ENCODE data around the gene PDZRN4. TPM values are rescaled to one million over a fixed set of nuclear protein-coding genes. Genes with fewer than 3 reads are reported as not detected.

PDZRN4 gene
- polyA plus RNA-seq, 1 donor from 2014 or later = 46.7 TPM

GRCh38 chr12:41211448-41211847, 23.3 kb downstream of the PDZRN4 start:
- Histone ChIP-seq H2AFZ (ENCODE audit: low read depth, low read length) (no peak overlapping the region), H3K27me3 (ENCODE audit: insufficient read depth, low read depth, low read length) (no peaks in the 10 kb centered on the region), H3K4me2 (ENCODE audit: low read length) (no peak overlapping the region), H3K4me3 (ENCODE audit: low read length) (no peak overlapping the region), H3K27ac (ENCODE audit: low read length) (no peak overlapping the region), H3F3A (ENCODE audit: insufficient read depth, low read length, poor library complexity, severe bottlenecking) (no peaks in the 10 kb centered on the region), H3K9me2 (ENCODE audit: insufficient read depth, low read length) (no peaks in the 10 kb centered on the region), H3K9ac (ENCODE audit: low read length) (no peak overlapping the region), H3K36me3 (ENCODE audit: insufficient read depth, low read length) (no peaks in the 10 kb centered on the region), H3K79me2 (replicated peaks; ENCODE audit: insufficient read depth, low read length) (no peaks in the 10 kb centered on the region), H4K20me1 (ENCODE audit: insufficient read depth) (no peaks in the 10 kb centered on the region), H3K9me3 (ENCODE audit: low read length) (no peaks in the 10 kb centered on the region)
- no peak for TF ChIP-seq EZH2 (IDR thresholded peaks at IDR 0.05; ENCODE audit: borderline replicate concordance, insufficient read depth, low read length, poor library complexity, severe bottlenecking)
- no peak for TF ChIP-seq REST (IDR thresholded peaks at IDR 0.05; ENCODE audit: borderline replicate concordance)
- no peak for TF ChIP-seq EP300 (conservative IDR thresholded peaks at IDR 0.05; ENCODE audit: poor library complexity, severe bottlenecking)
- TF ChIP-seq MXI1 (conservative IDR thresholded peaks at IDR 0.05; ENCODE audit: poor library complexity, severe bottlenecking) = no peak
- no peak for TF ChIP-seq TAF1 (IDR thresholded peaks at IDR 0.05; ENCODE audit: low read depth)
- TF ChIP-seq RAD21 (conservative IDR thresholded peaks at IDR 0.05) = no peak
- TF ChIP-seq POLR2AphosphoS5 (IDR thresholded peaks at IDR 0.05) = no peak
- TF ChIP-seq, protein P1, sequence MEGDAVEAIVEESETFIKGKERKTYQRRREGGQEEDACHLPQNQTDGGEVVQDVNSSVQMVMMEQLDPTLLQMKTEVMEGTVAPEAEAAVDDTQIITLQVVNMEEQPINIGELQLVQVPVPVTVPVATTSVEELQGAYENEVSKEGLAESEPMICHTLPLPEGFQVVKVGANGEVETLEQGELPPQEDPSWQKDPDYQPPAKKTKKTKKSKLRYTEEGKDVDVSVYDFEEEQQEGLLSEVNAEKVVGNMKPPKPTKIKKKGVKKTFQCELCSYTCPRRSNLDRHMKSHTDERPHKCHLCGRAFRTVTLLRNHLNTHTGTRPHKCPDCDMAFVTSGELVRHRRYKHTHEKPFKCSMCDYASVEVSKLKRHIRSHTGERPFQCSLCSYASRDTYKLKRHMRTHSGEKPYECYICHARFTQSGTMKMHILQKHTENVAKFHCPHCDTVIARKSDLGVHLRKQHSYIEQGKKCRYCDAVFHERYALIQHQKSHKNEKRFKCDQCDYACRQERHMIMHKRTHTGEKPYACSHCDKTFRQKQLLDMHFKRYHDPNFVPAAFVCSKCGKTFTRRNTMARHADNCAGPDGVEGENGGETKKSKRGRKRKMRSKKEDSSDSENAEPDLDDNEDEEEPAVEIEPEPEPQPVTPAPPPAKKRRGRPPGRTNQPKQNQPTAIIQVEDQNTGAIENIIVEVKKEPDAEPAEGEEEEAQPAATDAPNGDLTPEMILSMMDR (IDR thresholded peaks at IDR 0.05; ENCODE audit: poor library complexity, severe bottlenecking) = no peak
- no peak for TF ChIP-seq SMC3 (conservative IDR thresholded peaks at IDR 0.05; ENCODE audit: poor library complexity)

DNA sequence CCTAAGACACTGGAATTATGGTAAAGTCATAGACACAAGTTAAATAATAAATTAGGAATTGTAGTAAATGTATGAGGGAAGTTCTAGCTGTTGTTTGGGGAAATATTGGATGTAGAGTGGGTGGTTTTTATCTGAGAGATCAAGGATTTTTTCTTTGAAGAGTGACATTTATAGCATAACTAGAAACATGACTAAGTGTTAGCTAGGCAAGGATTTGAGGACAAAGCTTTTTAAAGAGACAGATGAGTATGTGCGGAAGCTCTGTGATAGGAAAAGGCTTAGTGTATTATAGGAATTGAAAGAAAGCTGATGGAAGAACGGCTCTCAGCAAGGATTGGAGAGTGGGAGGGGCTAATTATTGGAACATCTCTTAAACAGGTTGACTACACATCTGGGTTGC, 24.5 kb downstream of the PDZRN4 start:
- Histone ChIP-seq H3K4me2 (ENCODE audit: low read length) (no peak overlapping the region), H3F3A (ENCODE audit: insufficient read depth, low read length, poor library complexity, severe bottlenecking) (no peaks in the 10 kb centered on the region), H3K4me3 (ENCODE audit: low read length) (no peak overlapping the region), H3K9me2 (ENCODE audit: insufficient read depth, low read length) (no peaks in the 10 kb centered on the region), H3K79me2 (replicated peaks; ENCODE audit: insufficient read depth, low read length) (no peaks in the 10 kb centered on the region), H3K9ac (ENCODE audit: low read length) (no peak overlapping the region), H4K20me1 (ENCODE audit: insufficient read depth) (no peaks in the 10 kb centered on the region), H3K9me3 (ENCODE audit: low read length) (no peaks in the 10 kb centered on the region), H3K27ac (ENCODE audit: low read length) (no peak overlapping the region), H3K27me3 (ENCODE audit: insufficient read depth, low read depth, low read length) (no peaks in the 10 kb centered on the region), H2AFZ (ENCODE audit: low read depth, low read length) (no peak overlapping the region), H3K36me3 (ENCODE audit: insufficient read depth, low read length) (no peaks in the 10 kb centered on the region)
- no peak for TF ChIP-seq RAD21 (conservative IDR thresholded peaks at IDR 0.05)
- TF ChIP-seq EP300 (conservative IDR thresholded peaks at IDR 0.05; ENCODE audit: poor library complexity, severe bottlenecking) = no peak
- TF ChIP-seq REST (IDR thresholded peaks at IDR 0.05; ENCODE audit: borderline replicate concordance) = no peak
- no peak for TF ChIP-seq SMC3 (conservative IDR thresholded peaks at IDR 0.05; ENCODE audit: poor library complexity)
- no peak for TF ChIP-seq MXI1 (conservative IDR thresholded peaks at IDR 0.05; ENCODE audit: poor library complexity, severe bottlenecking)
- TF ChIP-seq POLR2AphosphoS5 (IDR thresholded peaks at IDR 0.05) = no peak
- TF ChIP-seq TAF1 (IDR thresholded peaks at IDR 0.05; ENCODE audit: low read depth) = no peak
- TF ChIP-seq, protein P1 (IDR thresholded peaks at IDR 0.05; ENCODE audit: poor library complexity, severe bottlenecking) = no peak
- no peak for TF ChIP-seq EZH2 (IDR thresholded peaks at IDR 0.05; ENCODE audit: borderline replicate concordance, insufficient read depth, low read length, poor library complexity, severe bottlenecking)
